Cardiac muscle cell (in vitro differentiated cells and primary cell): ENCODE data around the gene SPI1. TPM values are rescaled to one million over a fixed set of nuclear protein-coding genes. Genes with fewer than 3 reads are reported as not detected.
A peak's percentile ranks its signal among the peaks of the same experiment; 100 is the strongest.

Experiments used
- DNase-seq, 2 donors: peaks; one replicate each; pipeline versions ENCODE4 v3.0.0 to v3.0.0-alpha.2; 2010 to 2017; ENCODE audit warnings: low read depth in 1 of 2, low spot score in 1 of 2
- H3K27ac ChIP-seq: fragments of 200-600 bp; sonication (generic); 2 replicates; pipeline ENCODE4 v1.5.1; 2016
- H3K27me3 ChIP-seq: fragments of 200-600 bp; sonication (generic); 2 replicates; pipeline ENCODE4 v1.6.0; 2016; ENCODE audit warnings: control low read depth
- H3K36me3 ChIP-seq: fragments of 200-600 bp; sonication (generic); 2 replicates; pipeline ENCODE4 v1.5.1; 2016; ENCODE audit warnings: control low read depth
- H3K4me1 ChIP-seq: fragments of 200-600 bp; sonication (generic); 2 replicates; pipeline ENCODE4 v1.8.1; 2017; ENCODE audit warnings: low read depth, mild to moderate bottlenecking, mixed run types
- H3K4me3 ChIP-seq: fragments of 200-600 bp; sonication (generic); 2 replicates; pipeline ENCODE4 v1.5.1; 2016; ENCODE audit warnings: mild to moderate bottlenecking
- H3K9me3 ChIP-seq: fragments of 200-600 bp; sonication (generic); 2 replicates; pipeline ENCODE4 v1.5.1; 2017; ENCODE audit warnings: low read depth, mild to moderate bottlenecking, control low read depth
- polyA plus RNA-seq: library from polyadenylated mRNA; unstranded; fragments of >200 nt; fragmentation: Nextera tagmentation; extraction: Ambion mirVana; gene quantifications from 2 replicates; pipeline ENCODE4 v1.2.1, GENCODE V29; 2016
- total RNA-seq: library from RNA; depleted of rRNA; stranded (reverse); fragments of >200 nt; gene quantifications from 2 replicates; pipeline ENCODE4 v1.2.3, GENCODE V29; 2016
- TF ChIP-seq, protein P1 (sequence below): IDR thresholded peaks from 2 replicates; pipeline ENCODE4 v1.5.1; 2012; ENCODE audit warnings: low read depth, mild to moderate bottlenecking, low read length

The SPI1 gene
- total and polyA plus RNA-seq, 2 experiments from 2014 or later: 0.56 TPM; not detected in 1

DNA sequence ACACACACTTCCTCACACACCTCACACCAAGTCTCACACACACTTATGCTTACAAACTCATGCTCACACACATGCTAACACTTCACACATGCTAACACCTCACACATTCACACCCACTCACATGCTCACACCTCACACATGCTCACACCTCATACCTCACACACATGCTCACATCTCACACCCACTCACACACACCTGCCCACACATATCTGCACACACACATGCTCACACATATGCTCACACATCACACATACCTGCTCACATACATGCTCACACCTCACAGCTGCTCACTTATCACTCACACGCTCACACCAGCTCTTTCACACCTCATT lies 21.4 kb downstream of the SPI1 start:
- DNase-seq: no peak
- Histone ChIP-seq H3K4me3 (no peak overlapping the region), H3K4me1 (peaks cover 30% of the 10 kb centered on the region), H3K27me3 (no peaks in the 10 kb centered on the region), H3K27ac (no peak overlapping the region), H3K36me3 (no peaks in the 10 kb centered on the region), H3K9me3 (no peaks in the 10 kb centered on the region)
- TF ChIP-seq, protein P1, sequence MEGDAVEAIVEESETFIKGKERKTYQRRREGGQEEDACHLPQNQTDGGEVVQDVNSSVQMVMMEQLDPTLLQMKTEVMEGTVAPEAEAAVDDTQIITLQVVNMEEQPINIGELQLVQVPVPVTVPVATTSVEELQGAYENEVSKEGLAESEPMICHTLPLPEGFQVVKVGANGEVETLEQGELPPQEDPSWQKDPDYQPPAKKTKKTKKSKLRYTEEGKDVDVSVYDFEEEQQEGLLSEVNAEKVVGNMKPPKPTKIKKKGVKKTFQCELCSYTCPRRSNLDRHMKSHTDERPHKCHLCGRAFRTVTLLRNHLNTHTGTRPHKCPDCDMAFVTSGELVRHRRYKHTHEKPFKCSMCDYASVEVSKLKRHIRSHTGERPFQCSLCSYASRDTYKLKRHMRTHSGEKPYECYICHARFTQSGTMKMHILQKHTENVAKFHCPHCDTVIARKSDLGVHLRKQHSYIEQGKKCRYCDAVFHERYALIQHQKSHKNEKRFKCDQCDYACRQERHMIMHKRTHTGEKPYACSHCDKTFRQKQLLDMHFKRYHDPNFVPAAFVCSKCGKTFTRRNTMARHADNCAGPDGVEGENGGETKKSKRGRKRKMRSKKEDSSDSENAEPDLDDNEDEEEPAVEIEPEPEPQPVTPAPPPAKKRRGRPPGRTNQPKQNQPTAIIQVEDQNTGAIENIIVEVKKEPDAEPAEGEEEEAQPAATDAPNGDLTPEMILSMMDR: no peak

GRCh38 chr11:47356129-47356997 lies 22.0 kb downstream of the SPI1 start:
- no peaks in the 10 kb centered on the region for H3K9me3 ChIP-seq
- no peaks in the 10 kb centered on the region for H3K27me3 ChIP-seq
- no peaks in the 10 kb centered on the region for H3K36me3 ChIP-seq
- H3K27ac ChIP-seq: no peak overlapping the region
- DNase-seq: no peak
- H3K4me1 ChIP-seq: peaks cover 34% of the 10 kb centered on the region
- no peak overlapping the region for H3K4me3 ChIP-seq
- TF ChIP-seq, protein P1: no peak

DNA sequence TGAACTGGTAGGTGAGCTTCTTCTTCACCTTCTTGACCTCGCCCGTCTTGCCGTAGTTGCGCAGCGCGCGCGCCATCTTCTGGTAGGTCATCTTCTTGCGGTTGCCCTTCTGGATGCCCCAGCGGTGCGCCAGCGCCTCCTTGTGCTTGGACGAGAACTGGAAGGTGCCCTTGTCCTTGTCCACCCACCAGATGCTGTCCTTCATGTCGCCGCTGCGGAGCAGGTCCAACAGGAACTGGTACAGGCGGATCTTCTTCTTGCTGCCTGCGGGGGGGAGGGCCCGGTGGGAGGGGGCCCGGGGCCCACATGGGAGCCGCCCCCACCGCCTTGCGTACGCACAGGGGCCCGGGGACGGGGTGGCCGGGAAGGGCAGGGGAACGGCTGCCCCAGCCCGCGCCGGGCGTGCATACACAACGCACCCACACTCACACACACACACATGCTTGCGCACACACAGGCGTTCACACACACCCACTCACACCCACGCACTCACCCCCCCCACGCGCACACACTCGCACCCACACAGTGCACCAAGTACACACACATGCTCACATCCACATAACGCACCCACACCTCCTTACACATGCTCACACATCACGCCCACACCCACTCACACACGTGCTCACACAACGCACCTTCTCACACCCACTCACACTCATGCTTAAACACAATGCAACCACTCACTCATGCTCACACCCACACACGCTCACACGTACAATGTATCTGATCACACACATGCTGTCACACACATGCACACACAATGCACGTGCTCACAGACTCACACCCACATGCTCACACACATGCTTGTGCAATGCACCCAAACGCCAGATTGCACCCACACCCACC lies 22.8 kb downstream of the SPI1 start:
- H3K9me3 ChIP-seq: no peaks in the 10 kb centered on the region
- peak overlapping the region; percentile 96 for H3K27ac ChIP-seq
- DNase-seq: peak; percentile 95 to 98
- H3K4me3 ChIP-seq: peak overlapping the region; percentile 24
- TF ChIP-seq, protein P1: peak; percentile 97
- H3K4me1 ChIP-seq: peaks cover 42% of the 10 kb centered on the region
- no peaks in the 10 kb centered on the region for H3K27me3 ChIP-seq
- H3K36me3 ChIP-seq: no peaks in the 10 kb centered on the region

DNA sequence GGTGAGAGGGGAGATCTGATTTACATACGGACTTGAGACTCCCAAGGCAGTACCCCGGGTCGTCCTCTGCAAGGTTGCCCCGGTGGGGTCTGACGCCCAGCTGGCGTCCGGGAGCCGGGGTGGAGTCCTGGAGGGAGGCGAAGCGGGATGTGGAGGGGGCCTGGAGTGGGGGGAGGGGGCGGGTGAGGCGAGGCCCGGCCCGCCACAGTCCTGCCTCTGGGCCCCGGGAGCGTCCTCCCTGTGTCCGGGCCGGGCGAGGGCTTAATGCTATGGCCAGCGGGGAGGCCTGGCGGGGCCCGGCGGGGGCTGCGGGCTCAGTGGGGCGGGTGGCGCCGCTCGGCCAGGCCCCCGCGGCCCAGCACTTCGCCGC lies 23.4 kb downstream of the SPI1 start:
- H3K4me3 ChIP-seq: peak overlapping the region; percentile 24
- no peaks in the 10 kb centered on the region for H3K27me3 ChIP-seq
- peaks cover under 1% of the 10 kb centered on the region for H3K36me3 ChIP-seq
- peak in 1 of 2 donors; percentile 22 for DNase-seq
- peak overlapping the region; percentile 96 for H3K27ac ChIP-seq
- H3K4me1 ChIP-seq: peaks cover 47% of the 10 kb centered on the region
- TF ChIP-seq, protein P1: no peak
- no peaks in the 10 kb centered on the region for H3K9me3 ChIP-seq

DNA sequence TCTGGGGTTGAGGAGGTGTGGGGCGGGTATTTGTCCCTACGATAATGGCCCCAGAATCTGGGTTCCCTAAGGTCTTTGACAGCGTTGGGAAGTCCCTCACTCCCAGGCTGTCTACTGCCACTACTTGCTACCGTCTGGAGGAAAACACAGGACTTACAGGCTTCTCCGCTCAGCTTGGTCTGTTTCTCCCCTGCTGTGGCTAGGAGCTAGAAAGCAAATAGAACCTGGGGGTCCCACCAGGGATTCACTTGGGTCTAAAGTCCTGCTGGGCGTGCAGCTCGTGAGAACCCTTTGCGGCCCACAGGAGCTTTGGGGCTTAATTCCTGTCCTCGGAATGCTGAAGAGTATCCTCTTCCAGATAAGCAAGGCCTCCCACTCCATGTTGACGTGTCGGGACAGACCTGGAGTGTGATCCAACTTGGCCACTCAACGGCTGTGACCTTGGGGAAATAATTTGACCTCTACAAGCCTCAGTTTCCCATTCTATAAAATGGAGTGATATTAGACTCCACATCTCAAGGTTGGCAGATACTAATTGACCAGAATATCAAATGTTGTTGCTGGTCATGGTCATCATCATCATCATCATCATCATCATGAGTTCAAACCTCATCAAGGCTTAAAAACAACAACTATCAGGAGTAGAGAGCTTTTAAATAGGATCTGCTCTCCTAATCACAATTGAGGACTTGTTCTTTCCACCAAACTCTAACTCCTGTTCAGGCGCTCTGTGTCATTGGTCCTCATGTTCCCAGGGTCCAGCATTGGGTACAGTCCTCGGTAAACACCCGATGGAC lies 24.2 kb downstream of the SPI1 start:
- no peaks in the 10 kb centered on the region for H3K9me3 ChIP-seq
- no peaks in the 10 kb centered on the region for H3K27me3 ChIP-seq
- H3K4me3 ChIP-seq: peak overlapping the region; percentile 24
- peak overlapping the region; percentile 96 for H3K27ac ChIP-seq
- H3K4me1 ChIP-seq: peaks cover 53% of the 10 kb centered on the region
- peaks cover 5% of the 10 kb centered on the region for H3K36me3 ChIP-seq
- no peak for DNase-seq
- TF ChIP-seq, protein P1: no peak
